NCI-H1436 treated with DMSO at 0.1 percent for 48 hours (cell line): ENCODE measurements around the gene PES1.
"Not testable (repeated sequence)": the region's sequence is repeated elsewhere in the genome, so short reads cannot be mapped to it uniquely, and the experiment has no call there.

Source experiments
- DNase-seq: peaks from one replicate; lab custom pipeline; 2025; lab: John Stamatoyannopoulos, UW

Gene PES1

GRCh38 chr22:30552719-30553118 is 39.0 kb downstream of the PES1 start:
- no peak for DNase-seq

GRCh38 chr22:30551813-30552212 is 39.9 kb downstream of the PES1 start:
- DNase-seq, result not testable (repeated sequence)

- no peak for DNase-seq
Observed at GRCh38 chr22:30547188-30547587, 44.5 kb downstream of the PES1 start.

GRCh38 chr22:30546616-30547015 is 45.1 kb downstream of the PES1 start, which contains the start of gene SEC14L6:
TSS of gene SEC14L6 (minus strand) at chr22:30546741. CDS start at chr22:30546682, 59 bp downstream.
- DNase-seq, result no peak

- DNase-seq, result no peak
Observed at GRCh38 chr22:30542811-30543188, 48.9 kb downstream of the PES1 start.

GRCh38 chr22:30541961-30542810 is 49.5 kb downstream of the PES1 start:
- no peak for DNase-seq

- DNase-seq, result not testable (repeated sequence)
Observed at GRCh38 chr22:30541511-30541910, 50.2 kb downstream of the PES1 start.

- no peak for DNase-seq
Observed at GRCh38 chr22:30539368-30539767, 52.3 kb downstream of the PES1 start.

- no peak for DNase-seq
Observed at GRCh38 chr22:30538280-30538679, 53.4 kb downstream of the PES1 start.

GRCh38 chr22:30537083-30537731 is 54.5 kb downstream of the PES1 start:
- no peak for DNase-seq

GRCh38 chr22:30535182-30535581 is 56.5 kb downstream of the PES1 start:
- DNase-seq, result no peak

GRCh38 chr22:30531651-30532608 is 59.8 kb downstream of the PES1 start:
- no peak for DNase-seq

GRCh38 chr22:30526656-30527055 is 65.1 kb downstream of the PES1 start:
- no peak for DNase-seq
